Measurements from ENCODE around the gene OPCML. TPM values are rescaled to one million over a fixed set of nuclear protein-coding genes. Genes with fewer than 3 reads are reported as not detected.

Gene OPCML
- total RNA-seq, 1 experiment from 2014 or later = 0.94 TPM

GRCh38 chr11:132803436-132803835 is 728.9 kb downstream of the OPCML start:
- no peaks in the 10 kb centered on the region; the same call in 1 of the 2 replicates for H3K4me1 ChIP-seq (ENCODE audit: insufficient read depth, low read length)

More at GRCh38 chr11:132803436-132803835, 728.9 kb downstream of the OPCML start:
- Histone ChIP-seq H3K9ac (ENCODE audit: extremely low read depth, insufficient read length, low read length) (no peak overlapping the region), H3K23ac (ENCODE audit: insufficient read length, low read depth, low read length) (no peak overlapping the region), H3K27me3 (ENCODE audit: insufficient read depth, low read length) (no peaks in the 10 kb centered on the region), H2AFZ (ENCODE audit: low read length) (no peak overlapping the region), H3K14ac (ENCODE audit: insufficient read depth, low read length) (no peak overlapping the region), H3K79me1 (ENCODE audit: insufficient read depth, low read depth, low read length, poor library complexity, severe bottlenecking) (no peaks in the 10 kb centered on the region), H2BK5ac (ENCODE audit: insufficient read length, low read length) (no peak overlapping the region), H3K23me2 (ENCODE audit: insufficient read length, low read depth, low read length, poor library complexity, severe bottlenecking) (no peaks in the 10 kb centered on the region), H3K56ac (ENCODE audit: insufficient read length, low read depth, low read length) (no peak overlapping the region), H3K27ac (ENCODE audit: insufficient read length, low read depth, low read length) (no peak overlapping the region), H3K4ac (ENCODE audit: low read depth, low read length) (no peak overlapping the region), H4K5ac (ENCODE audit: insufficient read length, low read depth, low read length) (no peak overlapping the region), H2BK12ac (ENCODE audit: insufficient read length, low read depth, low read length) (no peak overlapping the region), H4K20me1 (ENCODE audit: control insufficient read depth, insufficient read depth, insufficient read length) (no peaks in the 10 kb centered on the region), H3K9me3 (ENCODE audit: control insufficient read depth, low read depth, low read length) (no peaks in the 10 kb centered on the region), H2BK20ac (ENCODE audit: low read depth, low read length, poor library complexity, severe bottlenecking) (no peak overlapping the region), H3K18ac (ENCODE audit: insufficient read length, low read depth, low read length) (no peak overlapping the region), H4K8ac (replicated peaks; ENCODE audit: insufficient read length, low read depth, low read length) (no peak overlapping the region), H3K4me2 (ENCODE audit: insufficient read depth, insufficient read length, low read length) (no peak overlapping the region), H2BK120ac (ENCODE audit: low read depth, low read length, poor library complexity, severe bottlenecking) (no peak overlapping the region), H3T11ph (ENCODE audit: low read length) (no peak overlapping the region), H2BK15ac (ENCODE audit: low read depth, low read length) (no peak overlapping the region), H4K91ac (ENCODE audit: insufficient read length, low read depth, low read length) (no peak overlapping the region), H2AK5ac (ENCODE audit: insufficient read length, low read length) (no peak overlapping the region), H3K79me2 (ENCODE audit: insufficient read depth, low read length) (no peaks in the 10 kb centered on the region)
- DNase-seq = no peak
- Mint-ChIP-seq H3K27me3 (ENCODE audit: low read depth) (no peaks in the 10 kb centered on the region), H3K9me3 (peaks cover 6 to 7% of the 10 kb centered on the region in 2 experiments; a peak in 4 of 5 replicates), H3K4me1 (peaks cover 10 to 11% of the 10 kb centered on the region in 2 experiments), H3K36me3 (ENCODE audit: insufficient read depth in 1 of 3, low read depth in 3 of 3) (peaks cover 0 to 11% (median 0%) of the 10 kb centered on the region in 3 experiments; a peak in 3 of 7 replicates), H3K27ac (no peak overlapping the region), H3K4me3 (no peak overlapping the region)
- WGBS (ENCODE audit: extremely low coverage, insufficient read length, low lambda C conversion rate) = no CpG with 5 or more reads among the region's 2 CpGs
- TF ChIP-seq CTCF (conservative IDR thresholded peaks at IDR 0.05) = no peak

Data from H9 (cell line).